WTC11 (cell line): Measurements from ENCODE around the gene ZNF677. TPM values are rescaled to one million over a fixed set of nuclear protein-coding genes. Genes with fewer than 3 reads are reported as not detected.
"Not testable (repeated sequence)": the region's sequence is repeated elsewhere in the genome, so short reads cannot be mapped to it uniquely, and the experiment has no call there.

Experiments used
- ATAC-seq: fragments of 200-7000 bp; cut with Tn5 transposase; 2 replicates; pipeline ENCODE4 v1.10.0; 2021; ENCODE audit warnings: mild to moderate bottlenecking, moderate library complexity
- CTCF ChIA-PET: fragments of 300-600 bp; sonication (Branson Sonifier 250); formaldehyde crosslinking; loops from one replicate; lab custom pipeline; 2021; ENCODE audit warnings: antibody characterized with exemption; lab: Charles Lee
- POLR2A ChIA-PET: fragments of 350-600 bp; sonication (Branson Sonifier 250); formaldehyde crosslinking; loops from one replicate; lab custom pipeline; 2021; ENCODE audit warnings: antibody characterized with exemption; lab: Charles Lee
- DNase-seq: peaks from one replicate; pipeline ENCODE4 v3.0.0; 2021; ENCODE audit warnings: low spot score
- H3K27ac Mint-ChIP-seq: 2 replicates; pipeline ENCODE4 v1.8.0; 2021; ENCODE audit warnings: mixed read lengths
- H3K27me3 Mint-ChIP-seq: 2 replicates; pipeline ENCODE4 v1.8.0; 2021; ENCODE audit warnings: low read depth, mild to moderate bottlenecking, moderate library complexity, mixed read lengths
- H3K36me3 Mint-ChIP-seq: 2 replicates; pipeline ENCODE4 v1.8.0; 2021; ENCODE audit warnings: mixed read lengths
- H3K4me1 Mint-ChIP-seq: 2 replicates; pipeline ENCODE4 v1.8.0; 2022; ENCODE audit warnings: mixed read lengths
- H3K4me3 Mint-ChIP-seq: 2 replicates; pipeline ENCODE4 v1.8.0; 2021; ENCODE audit warnings: mild to moderate bottlenecking, moderate library complexity, mixed read lengths
- H3K9me3 Mint-ChIP-seq: 2 replicates; pipeline ENCODE4 v1.8.0; 2021; ENCODE audit warnings: mixed read lengths
- ARID4B ChIP-seq: sonication (generic); formaldehyde crosslinking; IDR thresholded peaks from 2 replicates; pipeline ENCODE4 v1.8.0; 2023; ENCODE audit warnings: missing genetic modification reagents, mild to moderate bottlenecking, borderline replicate concordance
- ATF6 ChIP-seq: sonication (generic); formaldehyde crosslinking; IDR thresholded peaks from 2 replicates; pipeline ENCODE4 v1.8.1; 2023; ENCODE audit warnings: mild to moderate bottlenecking, missing genetic modification reagents
- CREM ChIP-seq: sonication (generic); formaldehyde crosslinking; IDR thresholded peaks from 2 replicates; pipeline ENCODE4 v1.8.1; 2022; ENCODE audit warnings: mild to moderate bottlenecking, missing genetic modification reagents, moderate library complexity
- CTCF ChIP-seq: fragments of 200-600 bp; IDR thresholded peaks from 2 replicates; pipeline ENCODE4 v1.8.0; 2022; ENCODE audit warnings: antibody characterized with exemption
- ELF4 ChIP-seq: sonication (generic); formaldehyde crosslinking; IDR thresholded peaks from 2 replicates; pipeline ENCODE4 v1.8.1; 2022; ENCODE audit warnings: low read depth, mild to moderate bottlenecking, moderate library complexity, missing genetic modification reagents
- MXD4 ChIP-seq: fragments of 250-450 bp; sonication (Bioruptor Pico); IDR thresholded peaks from 2 replicates; pipeline ENCODE4 v1.8.0; 2021; ENCODE audit warnings: mild to moderate bottlenecking, moderate library complexity, borderline replicate concordance
- NFYB ChIP-seq: sonication (generic); formaldehyde crosslinking; conservative IDR thresholded peaks from 2 replicates; pipeline ENCODE4 v1.8.0; 2022; ENCODE audit warnings: low read depth, missing genetic modification reagents
- PRRX2 ChIP-seq: fragments of 250-450 bp; sonication (Bioruptor Pico); IDR thresholded peaks from 2 replicates; pipeline ENCODE4 v1.8.0; 2021; ENCODE audit warnings: mild to moderate bottlenecking
- TEAD4 ChIP-seq: sonication (generic); formaldehyde crosslinking; IDR thresholded peaks from 2 replicates; pipeline ENCODE4 v1.8.0; 2022; ENCODE audit warnings: mild to moderate bottlenecking, missing genetic modification reagents
- ZNF121 ChIP-seq: sonication (generic); formaldehyde crosslinking; IDR thresholded peaks from 2 replicates; pipeline ENCODE4 v1.8.0; 2023; ENCODE audit warnings: missing genetic modification reagents
- ZNF512 ChIP-seq: sonication (generic); formaldehyde crosslinking; IDR thresholded peaks from 2 replicates; pipeline ENCODE4 v1.8.1; 2022; ENCODE audit warnings: missing genetic modification reagents, borderline replicate concordance
- ZNF532 ChIP-seq: fragments of 250-450 bp; sonication (Bioruptor Pico); IDR thresholded peaks from 2 replicates; pipeline ENCODE4 v1.9.0; 2021; ENCODE audit warnings: mild to moderate bottlenecking, borderline replicate concordance
- total RNA-seq: library from RNA; stranded (reverse); gene quantifications from 3 replicates; pipeline ENCODE4 v1.2.3, GENCODE V29; 2021

Gene ZNF677
- total RNA-seq, 1 experiment from 2014 or later, result 58.8 TPM

- TF ChIP-seq ATF6 (CRISPR knock-in tag), result no peak
- peak; percentile 87; the same call in 1 of the 2 replicates for TF ChIP-seq ARID4B (CRISPR knock-in tag)
Measured at GRCh38 chr19:53254411-53255341, at the start of gene ZNF677 (continued).

- peaks cover 11% of the 10 kb centered on the region for H3K27me3 Mint-ChIP-seq
- POLR2A ChIA-PET, result not testable (repeated sequence)
Measured at GRCh38 chr19:53301341-53301740, 46.7 kb upstream of the ZNF677 start.

GRCh38 chr19:53294786-53295441, 40.2 kb upstream of the ZNF677 start:
- CTCF ChIA-PET, result no interaction called here
- ATAC-seq, result peak; percentile 83
- H3K4me3 Mint-ChIP-seq, result no peak overlapping the region
- peak overlapping the region; percentile 89 for H3K27ac Mint-ChIP-seq
- no peaks in the 10 kb centered on the region for H3K4me1 Mint-ChIP-seq
- TF ChIP-seq PRRX2 (no peak), ZNF532 (CRISPR knock-in tag) (no peak), CTCF (no peak), MXD4 (CRISPR knock-in tag) (no peak), CREM (CRISPR knock-in tag) (no peak), ZNF512 (no peak), TEAD4 (CRISPR knock-in tag) (no peak), ZNF121 (no peak), ELF4 (CRISPR knock-in tag) (no peak), NFYB (CRISPR knock-in tag) (no peak)
- H3K9me3 Mint-ChIP-seq, result peaks cover 67% of the 10 kb centered on the region
- POLR2A ChIA-PET, result no interaction called here
- H3K27me3 Mint-ChIP-seq, result peaks cover 9% of the 10 kb centered on the region
- no peak for DNase-seq
- peaks cover 48% of the 10 kb centered on the region for H3K36me3 Mint-ChIP-seq

More at GRCh38 chr19:53301341-53301740, 46.7 kb upstream of the ZNF677 start:
- ATAC-seq, result peak; percentile 91
- DNase-seq, result peak; percentile 34
- peaks cover 14% of the 10 kb centered on the region for H3K9me3 Mint-ChIP-seq
- H3K4me3 Mint-ChIP-seq, CTCF ChIA-PET, H3K4me1 Mint-ChIP-seq, H3K27ac Mint-ChIP-seq: not testable (repeated sequence)
- peaks cover 11% of the 10 kb centered on the region for H3K36me3 Mint-ChIP-seq
